Upper lobe of left lung (tissue), 4 donors: ENCODE results near the gene HUNK.

Experiments
- EP300 ChIP-seq, 4 donors: sonication (generic); formaldehyde crosslinking; IDR thresholded peaks; one replicate each; pipeline ENCODE4 v1.5.1; 2017; ENCODE audit warnings: antibody characterized with exemption in 4 of 4, control low read depth in 2 of 4
- TF ChIP-seq, protein P1 (sequence below), 6 experiments: fragments of 450-650 bp in 4 of 6; fragments of 200-600 bp in 2 of 6; sonication (generic) in 2 of 6; IDR thresholded peaks; one replicate each; pipeline ENCODE4 v1.5.1; 2016 to 2019; ENCODE audit warnings: antibody characterized with exemption in 6 of 6

DNA sequence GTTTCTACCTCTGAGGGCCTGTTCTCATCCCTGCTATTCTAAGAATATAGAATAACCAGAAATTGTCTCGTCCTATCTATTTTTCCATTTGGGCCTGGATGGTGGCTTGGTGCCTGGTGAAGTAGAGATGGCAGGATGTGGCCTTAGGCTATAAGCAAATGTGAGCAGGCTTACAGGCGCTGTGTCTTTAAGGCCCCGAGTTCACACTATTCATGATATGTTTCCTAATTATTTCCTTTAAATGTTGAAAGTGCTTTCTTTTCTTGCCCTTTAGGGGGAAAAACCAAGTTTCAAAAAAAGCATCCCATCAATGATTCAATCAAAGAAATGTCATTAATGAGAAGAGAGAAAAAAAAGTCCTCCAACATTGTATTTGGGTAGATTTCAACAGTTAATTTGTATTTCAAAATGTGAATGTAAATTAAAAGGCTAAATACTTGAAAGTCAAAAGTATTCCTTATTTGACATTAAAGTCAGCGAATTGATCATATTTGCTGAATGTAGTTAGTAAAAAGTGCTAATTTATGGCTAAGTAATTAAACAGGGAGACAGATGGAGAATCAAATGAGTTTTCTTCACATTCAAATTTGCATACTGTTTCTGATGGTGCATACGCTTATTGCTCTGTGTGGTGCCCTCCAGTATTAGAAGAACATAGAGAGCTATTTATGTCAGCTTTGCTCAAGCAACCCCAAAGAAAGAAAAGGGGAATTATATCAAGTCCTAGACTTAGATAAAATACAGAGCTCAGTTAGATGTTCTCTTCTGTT, 34.0 kb upstream of the HUNK start:
- TF ChIP-seq, protein P1, sequence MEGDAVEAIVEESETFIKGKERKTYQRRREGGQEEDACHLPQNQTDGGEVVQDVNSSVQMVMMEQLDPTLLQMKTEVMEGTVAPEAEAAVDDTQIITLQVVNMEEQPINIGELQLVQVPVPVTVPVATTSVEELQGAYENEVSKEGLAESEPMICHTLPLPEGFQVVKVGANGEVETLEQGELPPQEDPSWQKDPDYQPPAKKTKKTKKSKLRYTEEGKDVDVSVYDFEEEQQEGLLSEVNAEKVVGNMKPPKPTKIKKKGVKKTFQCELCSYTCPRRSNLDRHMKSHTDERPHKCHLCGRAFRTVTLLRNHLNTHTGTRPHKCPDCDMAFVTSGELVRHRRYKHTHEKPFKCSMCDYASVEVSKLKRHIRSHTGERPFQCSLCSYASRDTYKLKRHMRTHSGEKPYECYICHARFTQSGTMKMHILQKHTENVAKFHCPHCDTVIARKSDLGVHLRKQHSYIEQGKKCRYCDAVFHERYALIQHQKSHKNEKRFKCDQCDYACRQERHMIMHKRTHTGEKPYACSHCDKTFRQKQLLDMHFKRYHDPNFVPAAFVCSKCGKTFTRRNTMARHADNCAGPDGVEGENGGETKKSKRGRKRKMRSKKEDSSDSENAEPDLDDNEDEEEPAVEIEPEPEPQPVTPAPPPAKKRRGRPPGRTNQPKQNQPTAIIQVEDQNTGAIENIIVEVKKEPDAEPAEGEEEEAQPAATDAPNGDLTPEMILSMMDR (IDR thresholded peaks at IDR 0.05) = no peak
- no peak for TF ChIP-seq EP300 (IDR thresholded peaks at IDR 0.05)
